DOHH2 (cell line): ENCODE measurements around the gene RUVBL2.

Experiments
- H3F3A ChIP-seq: fragments of 200-600 bp; sonication (generic), shearing (Covaris generic); 2 replicates; pipeline ENCODE4 v1.6.0; 2016; ENCODE audit warnings: antibody characterized with exemption, mild to moderate bottlenecking; ENCODE audit not compliant: control insufficient read depth, insufficient read depth
- H3K27ac ChIP-seq: fragments of 200-600 bp; sonication (generic); 2 replicates; pipeline ENCODE4 v1.5.1; 2014; ENCODE audit warnings: low read depth, mild to moderate bottlenecking, low read length, moderate library complexity
- H3K27me3 ChIP-seq: fragments of 200-600 bp; sonication (generic); 2 replicates; pipeline ENCODE4 v1.6.1; 2014; ENCODE audit warnings: mild to moderate bottlenecking, low read length, mixed read lengths; ENCODE audit not compliant: control insufficient read depth
- H3K36me3 ChIP-seq: fragments of 200-600 bp; sonication (generic); 2 replicates; pipeline ENCODE4 v1.6.1; 2014; ENCODE audit warnings: mild to moderate bottlenecking, low read length, moderate library complexity, mixed read lengths; ENCODE audit not compliant: control insufficient read depth
- H3K4me1 ChIP-seq: fragments of 200-600 bp; sonication (generic); 2 replicates; pipeline ENCODE4 v1.6.1; 2014; ENCODE audit warnings: mild to moderate bottlenecking, low read length, mixed read lengths; ENCODE audit not compliant: control insufficient read depth
- H3K4me2 ChIP-seq: fragments of 200-600 bp; sonication (generic); 2 replicates; pipeline ENCODE4 v1.6.0; 2014; ENCODE audit warnings: mild to moderate bottlenecking, low read length, moderate library complexity
- H3K4me3 ChIP-seq: fragments of 200-600 bp; sonication (generic); 2 replicates; pipeline ENCODE4 v1.5.1; 2014; ENCODE audit warnings: mild to moderate bottlenecking, low read length, mixed read lengths
- H3K79me2 ChIP-seq: fragments of 200-600 bp; sonication (generic); 2 replicates; pipeline ENCODE4 v1.6.1; 2014; ENCODE audit warnings: mild to moderate bottlenecking, low read length, mixed read lengths; ENCODE audit not compliant: control insufficient read depth
- H3K9me2 ChIP-seq: fragments of 200-600 bp; sonication (generic); replicated peaks from 2 replicates; pipeline ENCODE4 v1.6.1; 2014; ENCODE audit warnings: mild to moderate bottlenecking, low read length, mixed read lengths; ENCODE audit not compliant: control insufficient read depth
- H3K9me3 ChIP-seq: fragments of 200-600 bp; sonication (generic); 2 replicates; pipeline ENCODE4 v1.6.1; 2014; ENCODE audit warnings: antibody characterized with exemption, low read length, mixed read lengths; ENCODE audit not compliant: control insufficient read depth, insufficient read depth
- H4K20me1 ChIP-seq: fragments of 200-600 bp; sonication (generic); 2 replicates; pipeline ENCODE4 v1.6.0; 2014; ENCODE audit warnings: low read depth, mild to moderate bottlenecking, antibody characterized with exemption, low read length, moderate library complexity; ENCODE audit not compliant: control insufficient read depth, insufficient read depth
- EZH2phosphoT487 ChIP-seq: fragments of 200-600 bp; sonication (generic); IDR thresholded peaks from 2 replicates; pipeline ENCODE4 v1.6.1; 2017; ENCODE audit warnings: borderline replicate concordance, mild to moderate bottlenecking, antibody characterized with exemption, low read length, moderate library complexity, mixed read lengths
- TF ChIP-seq, protein P1 (sequence below): fragments of 200-600 bp; sonication (generic); IDR thresholded peaks from one replicate; pipeline ENCODE4 v1.5.1; 2014; ENCODE audit warnings: antibody characterized with exemption, mild to moderate bottlenecking, low read depth, low read length; ENCODE audit not compliant: poor library complexity, severe bottlenecking

RUVBL2 gene

DNA sequence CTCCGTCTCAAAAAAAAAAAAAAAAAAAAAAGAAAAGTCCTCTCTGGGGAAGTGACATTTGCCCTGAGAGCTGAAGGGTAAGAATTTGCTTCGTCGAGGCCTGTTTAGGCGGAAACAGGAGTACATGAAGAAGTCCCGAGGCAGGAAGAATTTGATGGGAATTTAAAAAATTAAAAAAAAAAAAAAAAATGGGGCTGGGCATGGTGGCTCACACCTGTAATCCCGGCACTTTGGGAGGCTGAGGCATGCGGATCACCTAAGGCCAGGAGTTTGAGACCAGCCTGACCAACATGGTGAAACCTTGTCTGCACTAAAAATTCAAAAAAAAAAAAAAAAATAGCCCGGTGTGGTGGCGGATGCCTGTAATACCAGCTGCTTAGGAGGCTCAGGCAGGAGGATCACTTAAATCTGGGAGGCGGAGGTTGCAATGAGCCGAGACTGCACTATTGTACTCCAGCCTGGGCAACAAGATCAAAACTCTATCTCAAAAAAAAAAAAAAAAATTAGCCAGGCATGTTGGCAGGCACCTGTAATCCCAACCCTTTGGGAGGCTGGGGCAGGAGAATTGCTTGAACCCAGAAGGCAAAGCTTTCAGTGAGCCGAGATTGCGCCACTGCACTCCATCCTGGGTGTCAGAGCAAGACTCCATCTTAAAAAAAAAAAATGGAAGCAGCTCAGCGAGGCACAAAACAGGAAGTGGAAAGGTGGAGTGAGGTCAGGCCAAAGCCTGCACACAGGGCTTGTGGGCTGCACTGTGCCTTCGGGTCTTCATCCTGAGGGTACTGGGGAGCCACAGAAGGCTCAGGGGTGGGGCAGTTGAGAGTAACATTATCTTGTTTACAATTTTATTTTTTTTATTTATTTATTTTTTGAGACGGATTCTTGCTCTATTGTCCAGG, 34.1 kb upstream of the RUVBL2 start:
- TF ChIP-seq, protein P1, sequence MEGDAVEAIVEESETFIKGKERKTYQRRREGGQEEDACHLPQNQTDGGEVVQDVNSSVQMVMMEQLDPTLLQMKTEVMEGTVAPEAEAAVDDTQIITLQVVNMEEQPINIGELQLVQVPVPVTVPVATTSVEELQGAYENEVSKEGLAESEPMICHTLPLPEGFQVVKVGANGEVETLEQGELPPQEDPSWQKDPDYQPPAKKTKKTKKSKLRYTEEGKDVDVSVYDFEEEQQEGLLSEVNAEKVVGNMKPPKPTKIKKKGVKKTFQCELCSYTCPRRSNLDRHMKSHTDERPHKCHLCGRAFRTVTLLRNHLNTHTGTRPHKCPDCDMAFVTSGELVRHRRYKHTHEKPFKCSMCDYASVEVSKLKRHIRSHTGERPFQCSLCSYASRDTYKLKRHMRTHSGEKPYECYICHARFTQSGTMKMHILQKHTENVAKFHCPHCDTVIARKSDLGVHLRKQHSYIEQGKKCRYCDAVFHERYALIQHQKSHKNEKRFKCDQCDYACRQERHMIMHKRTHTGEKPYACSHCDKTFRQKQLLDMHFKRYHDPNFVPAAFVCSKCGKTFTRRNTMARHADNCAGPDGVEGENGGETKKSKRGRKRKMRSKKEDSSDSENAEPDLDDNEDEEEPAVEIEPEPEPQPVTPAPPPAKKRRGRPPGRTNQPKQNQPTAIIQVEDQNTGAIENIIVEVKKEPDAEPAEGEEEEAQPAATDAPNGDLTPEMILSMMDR = no peak
- no peak for TF ChIP-seq EZH2phosphoT487
- Histone ChIP-seq H3K36me3 (peaks cover 25% of the 10 kb centered on the region), H3K4me3 (no peak overlapping the region), H3K9me3 (no peaks in the 10 kb centered on the region), H4K20me1 (no peaks in the 10 kb centered on the region), H3K9me2 (no peaks in the 10 kb centered on the region), H3K4me2 (no peak overlapping the region), H3K79me2 (peaks cover 38% of the 10 kb centered on the region), H3K4me1 (peaks cover 46% of the 10 kb centered on the region), H3F3A (no peaks in the 10 kb centered on the region; the same call in 1 of the 2 replicates), H3K27ac (no peak overlapping the region), H3K27me3 (no peaks in the 10 kb centered on the region)

DNA sequence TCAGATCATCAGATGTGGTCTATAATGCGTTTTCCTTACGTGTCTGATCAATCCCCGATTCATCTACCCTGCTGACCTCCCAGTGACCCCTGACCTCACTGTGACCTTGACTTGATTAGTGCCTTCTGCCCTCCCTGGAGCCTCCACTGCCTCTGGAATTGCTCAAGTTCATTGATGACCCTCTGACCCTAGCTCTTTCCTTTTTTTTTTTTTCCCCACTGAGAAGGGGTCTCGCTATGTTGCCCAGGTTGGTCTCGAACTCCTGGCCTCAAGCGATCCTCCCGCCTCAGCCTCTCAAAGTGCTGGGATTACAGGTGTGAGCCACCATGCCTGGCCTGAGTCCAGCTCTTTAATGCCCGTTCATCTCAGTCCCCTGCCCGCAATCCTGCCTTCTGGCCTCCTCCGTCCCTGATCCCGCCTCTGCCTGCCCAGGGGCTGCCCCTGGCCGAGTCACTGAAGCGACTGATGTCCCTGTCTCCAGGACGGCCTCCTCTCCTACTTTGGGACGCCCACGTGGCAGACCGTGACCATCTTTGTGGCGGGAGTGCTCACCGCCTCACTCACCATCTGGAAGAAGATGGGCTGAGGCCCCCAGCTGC, 32.5 kb upstream of the RUVBL2 start:
- no peaks in the 10 kb centered on the region for H3K9me2 ChIP-seq
- no peak for TF ChIP-seq EZH2phosphoT487
- TF ChIP-seq, protein P1 = no peak
- peaks cover 40% of the 10 kb centered on the region for H3K4me1 ChIP-seq
- no peak overlapping the region for H3K27ac ChIP-seq
- no peak overlapping the region for H3K4me2 ChIP-seq
- H3K36me3 ChIP-seq = peaks cover 21% of the 10 kb centered on the region
- no peaks in the 10 kb centered on the region for H3K9me3 ChIP-seq
- no peaks in the 10 kb centered on the region for H3K27me3 ChIP-seq
- no peak overlapping the region for H3K4me3 ChIP-seq
- H4K20me1 ChIP-seq = no peaks in the 10 kb centered on the region
- H3F3A ChIP-seq = no peaks in the 10 kb centered on the region; the same call in 1 of the 2 replicates
- peaks cover 35% of the 10 kb centered on the region for H3K79me2 ChIP-seq

DNA sequence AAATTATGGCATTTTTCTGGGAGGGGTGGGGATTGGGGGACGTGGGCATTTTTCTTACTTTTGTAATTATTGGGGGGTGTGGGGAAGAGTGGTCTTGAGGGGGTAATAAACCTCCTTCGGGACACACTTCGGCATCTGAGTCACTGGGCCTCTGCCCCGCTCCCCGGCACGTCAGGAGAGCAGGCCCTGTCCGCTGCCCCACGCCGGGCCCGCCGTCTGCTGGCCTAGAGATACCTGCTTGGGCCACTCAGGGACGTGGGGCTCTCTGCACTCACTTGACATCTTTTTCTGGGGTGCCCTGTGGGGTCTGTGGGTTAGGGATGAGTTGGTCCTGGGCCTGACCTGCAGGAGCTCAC, 32.0 kb upstream of the RUVBL2 start:
- Histone ChIP-seq H3K27me3 (no peaks in the 10 kb centered on the region), H3F3A (peaks cover 1% of the 10 kb centered on the region), H4K20me1 (no peaks in the 10 kb centered on the region), H3K79me2 (peaks cover 36% of the 10 kb centered on the region), H3K27ac (peak overlapping the region; percentile 77), H3K4me3 (peak overlapping the region; percentile 67; the same call in 1 of the 2 replicates), H3K36me3 (peaks cover 23% of the 10 kb centered on the region), H3K9me2 (no peaks in the 10 kb centered on the region), H3K4me2 (peak overlapping the region; percentile 79), H3K9me3 (no peaks in the 10 kb centered on the region), H3K4me1 (peaks cover 44% of the 10 kb centered on the region)
- TF ChIP-seq, protein P1 = no peak
- no peak for TF ChIP-seq EZH2phosphoT487
